Activated T-helper 2 cell treated with anti-CD3 and anti-CD28 coated beads, Interferon-gamma antibody, Interleukin-2, Interleukin-4, amounts not matched to agents 10 μg/mL and 5 μg/mL and 100 μg/mL, durations not matched to agents 14 hours and 24 hours and 36 hours (primary cell): ENCODE measurements around the gene EFNA4. TPM values are rescaled to one million over a fixed set of nuclear protein-coding genes. Genes with fewer than 3 reads are reported as not detected.
A peak's percentile ranks its signal among the peaks of the same experiment; 100 is the strongest.

Experiments
- DNase-seq: peaks from one replicate; pipeline ENCODE4 v3.0.0; 2021; ENCODE audit warnings: low spot score
- H3K27ac Mint-ChIP-seq: one replicate; pipeline ENCODE4 v1.8.0; 2021; ENCODE audit warnings: mixed read lengths
- H3K27me3 Mint-ChIP-seq: one replicate; pipeline ENCODE4 v1.8.0; 2021; ENCODE audit warnings: low read depth, mixed read lengths
- H3K36me3 Mint-ChIP-seq: one replicate; pipeline ENCODE4 v1.8.0; 2021; ENCODE audit warnings: low read depth, mixed read lengths
- H3K4me1 Mint-ChIP-seq: one replicate; pipeline ENCODE4 v1.8.0; 2021; ENCODE audit warnings: low read depth, mixed read lengths
- H3K4me3 Mint-ChIP-seq: one replicate; pipeline ENCODE4 v1.8.0; 2021; ENCODE audit warnings: low read depth, mild to moderate bottlenecking, moderate library complexity, mixed read lengths
- H3K9me3 Mint-ChIP-seq: one replicate; pipeline ENCODE4 v1.8.0; 2021; ENCODE audit warnings: mixed read lengths
- intact Hi-C: fragments of 100-400 bp; cut with micrococcal nuclease; formaldehyde crosslinking; loops from one replicate; pipeline ENCODE4 v1.15.1; 2023
- total RNA-seq: library from RNA; stranded (reverse); gene quantifications from 2 replicates; pipeline ENCODE4 v1.2.3, GENCODE V29; 2022

The EFNA4 gene
- total RNA-seq, 1 donor from 2014 or later = 10.5 TPM

GRCh38 chr1:155050560-155051341, 12.8 kb upstream of the EFNA4 start, which contains the start of gene ADAM15:
Gene ADAM15 (plus strand): TSS chr1:155051316. CDS start chr1:155051387, 71 bp downstream.
- Mint-ChIP-seq H3K4me1 (peaks cover 24% of the 10 kb centered on the region), H3K27ac (peak within 1 kb of the TSS; percentile 79), H3K4me3 (peak within 1 kb of the TSS; percentile 84), H3K27me3 (no peaks in the 10 kb centered on the region), H3K9me3 (no peaks in the 10 kb centered on the region), H3K36me3 (peaks cover 4% of the 10 kb centered on the region)
- intact Hi-C loops = loop anchor here (1.0 kb wide), 2 partner anchors 13 to 34 kb away; partner anchors contain the start of gene EFNA4
- DNase-seq = peak; percentile 75

GRCh38 chr1:155051342-155051776, 12.2 kb upstream of the EFNA4 start:
- H3K4me1 Mint-ChIP-seq = peaks cover 24% of the 10 kb centered on the region
- H3K4me3 Mint-ChIP-seq = peak overlapping the region; percentile 79
- intact Hi-C loops = loop anchor here (1.0 kb wide), 1 partner anchor 33 kb away; no protein-coding TSS in a partner anchor
- no peak for DNase-seq
- H3K27ac Mint-ChIP-seq = no peak overlapping the region
- H3K36me3 Mint-ChIP-seq = peaks cover 8% of the 10 kb centered on the region
- H3K27me3 Mint-ChIP-seq = no peaks in the 10 kb centered on the region
- H3K9me3 Mint-ChIP-seq = no peaks in the 10 kb centered on the region

- Mint-ChIP-seq H3K9me3 (no peaks in the 10 kb centered on the region), H3K27me3 (no peaks in the 10 kb centered on the region), H3K4me1 (peaks cover 24% of the 10 kb centered on the region), H3K27ac (no peak overlapping the region), H3K36me3 (peaks cover 11% of the 10 kb centered on the region), H3K4me3 (peak overlapping the region; percentile 79)
- DNase-seq = peak; percentile 23
- intact Hi-C loops = loop anchor here (1.0 to 2.0 kb wide), 2 partner anchors 32 to 35 kb away; no protein-coding TSS in a partner anchor
Measured at GRCh38 chr1:155051777-155052398, 11.7 kb upstream of the EFNA4 start.

GRCh38 chr1:155052439-155053395, 10.8 kb upstream of the EFNA4 start:
- Mint-ChIP-seq H3K4me3 (peak overlapping the region; percentile 79), H3K9me3 (no peaks in the 10 kb centered on the region), H3K4me1 (peaks cover 24% of the 10 kb centered on the region), H3K27me3 (no peaks in the 10 kb centered on the region), H3K27ac (no peak overlapping the region), H3K36me3 (peaks cover 14% of the 10 kb centered on the region)
- intact Hi-C loops = loop anchor here (2.0 kb wide), 1 partner anchor 36 kb away; no protein-coding TSS in a partner anchor
- no peak for DNase-seq

GRCh38 chr1:155053531-155054105, 9.9 kb upstream of the EFNA4 start:
- Mint-ChIP-seq H3K36me3 (peaks cover 22% of the 10 kb centered on the region), H3K4me3 (no peak overlapping the region), H3K27ac (no peak overlapping the region), H3K9me3 (no peaks in the 10 kb centered on the region), H3K27me3 (no peaks in the 10 kb centered on the region), H3K4me1 (peaks cover 24% of the 10 kb centered on the region)
- DNase-seq = no peak
- intact Hi-C loops = loop anchor here (2.0 kb wide), 1 partner anchor 37 kb away; no protein-coding TSS in a partner anchor

GRCh38 chr1:155057104-155057503, 6.4 kb upstream of the EFNA4 start:
- Mint-ChIP-seq H3K36me3 (peaks cover 25% of the 10 kb centered on the region), H3K27me3 (no peaks in the 10 kb centered on the region), H3K4me3 (no peak overlapping the region), H3K4me1 (peaks cover 18% of the 10 kb centered on the region), H3K9me3 (no peaks in the 10 kb centered on the region), H3K27ac (no peak overlapping the region)
- intact Hi-C loops = no loop called here
- no peak for DNase-seq

GRCh38 chr1:155057788-155058211, 5.7 kb upstream of the EFNA4 start:
- H3K27ac Mint-ChIP-seq = no peak overlapping the region
- intact Hi-C loops = no loop called here
- H3K27me3 Mint-ChIP-seq = no peaks in the 10 kb centered on the region
- peaks cover 28% of the 10 kb centered on the region for H3K36me3 Mint-ChIP-seq
- no peaks in the 10 kb centered on the region for H3K9me3 Mint-ChIP-seq
- H3K4me3 Mint-ChIP-seq = no peak overlapping the region
- no peak for DNase-seq
- peaks cover 15% of the 10 kb centered on the region for H3K4me1 Mint-ChIP-seq

GRCh38 chr1:155060736-155061135, 2.8 kb upstream of the EFNA4 start:
- Mint-ChIP-seq H3K27ac (no peak overlapping the region), H3K27me3 (no peaks in the 10 kb centered on the region), H3K9me3 (no peaks in the 10 kb centered on the region), H3K4me3 (no peak overlapping the region), H3K36me3 (peaks cover 24% of the 10 kb centered on the region), H3K4me1 (peaks cover 21% of the 10 kb centered on the region)
- DNase-seq = no peak
- intact Hi-C loops = loop anchor here (2.0 to 5.0 kb wide), 3 partner anchors 16 to 503 kb away; partner anchors contain the start of genes PYGO2 and UBE2Q1

- peaks cover 17% of the 10 kb centered on the region for H3K36me3 Mint-ChIP-seq
- intact Hi-C loops = loop anchor here (2.0 to 5.0 kb wide), 3 partner anchors 17 to 504 kb away; partner anchors contain the start of genes PYGO2 and UBE2Q1
- H3K4me3 Mint-ChIP-seq = peak overlapping the region; percentile 27
- H3K9me3 Mint-ChIP-seq = no peaks in the 10 kb centered on the region
- H3K4me1 Mint-ChIP-seq = peaks cover 21% of the 10 kb centered on the region
- H3K27me3 Mint-ChIP-seq = no peaks in the 10 kb centered on the region
- DNase-seq = peak; percentile 89
- no peak overlapping the region for H3K27ac Mint-ChIP-seq
Measured at GRCh38 chr1:155061381-155062150, 2.0 kb upstream of the EFNA4 start.

GRCh38 chr1:155062151-155062686, 1.3 kb upstream of the EFNA4 start:
- Mint-ChIP-seq H3K27ac (no peak overlapping the region), H3K9me3 (no peaks in the 10 kb centered on the region), H3K4me3 (no peak overlapping the region), H3K4me1 (peaks cover 21% of the 10 kb centered on the region), H3K36me3 (peaks cover 21% of the 10 kb centered on the region), H3K27me3 (no peaks in the 10 kb centered on the region)
- intact Hi-C loops = loop anchor here (5.0 kb wide), 2 partner anchors 100 to 505 kb away; partner anchors contain the start of genes PYGO2 and UBE2Q1
- DNase-seq = no peak
